ENCODE data around the gene CTBP1.

DNA sequence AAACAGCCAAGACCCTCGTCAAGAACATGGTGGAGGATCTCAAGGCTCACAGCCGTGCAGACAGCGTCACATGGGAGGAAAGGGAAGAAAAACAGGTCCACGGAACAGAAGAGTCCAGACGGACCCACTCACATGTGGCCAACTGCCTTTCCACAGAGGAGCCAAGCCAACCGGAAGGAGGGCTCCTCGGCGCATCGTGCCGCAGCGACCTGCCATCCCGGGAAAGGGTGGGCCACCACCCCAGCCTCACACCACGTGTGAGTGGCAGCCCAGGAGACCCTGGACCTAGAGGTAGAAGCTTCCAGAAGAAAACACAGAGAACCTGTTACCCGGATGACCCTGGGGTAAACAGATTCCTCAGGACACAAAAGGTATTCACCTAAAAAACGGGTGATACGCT, 28.4 kb downstream of the CTBP1 start:
- TF ChIP-seq, protein P1, sequence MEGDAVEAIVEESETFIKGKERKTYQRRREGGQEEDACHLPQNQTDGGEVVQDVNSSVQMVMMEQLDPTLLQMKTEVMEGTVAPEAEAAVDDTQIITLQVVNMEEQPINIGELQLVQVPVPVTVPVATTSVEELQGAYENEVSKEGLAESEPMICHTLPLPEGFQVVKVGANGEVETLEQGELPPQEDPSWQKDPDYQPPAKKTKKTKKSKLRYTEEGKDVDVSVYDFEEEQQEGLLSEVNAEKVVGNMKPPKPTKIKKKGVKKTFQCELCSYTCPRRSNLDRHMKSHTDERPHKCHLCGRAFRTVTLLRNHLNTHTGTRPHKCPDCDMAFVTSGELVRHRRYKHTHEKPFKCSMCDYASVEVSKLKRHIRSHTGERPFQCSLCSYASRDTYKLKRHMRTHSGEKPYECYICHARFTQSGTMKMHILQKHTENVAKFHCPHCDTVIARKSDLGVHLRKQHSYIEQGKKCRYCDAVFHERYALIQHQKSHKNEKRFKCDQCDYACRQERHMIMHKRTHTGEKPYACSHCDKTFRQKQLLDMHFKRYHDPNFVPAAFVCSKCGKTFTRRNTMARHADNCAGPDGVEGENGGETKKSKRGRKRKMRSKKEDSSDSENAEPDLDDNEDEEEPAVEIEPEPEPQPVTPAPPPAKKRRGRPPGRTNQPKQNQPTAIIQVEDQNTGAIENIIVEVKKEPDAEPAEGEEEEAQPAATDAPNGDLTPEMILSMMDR (conservative IDR thresholded peaks at IDR 0.05) = no peak
- TF ChIP-seq ZFX (IDR thresholded peaks at IDR 0.05) = no peak
